Trophoblast cell (in vitro differentiated cells and primary cell): ENCODE measurements around the gene GALNT4.

ENCODE experiments used
- DNase-seq, 2 donors: peaks; one replicate each; pipeline ENCODE4 v3.0.0-alpha.2; 2016
- H2AFZ ChIP-seq: 2 replicates; pipeline ENCODE4 v1.6.1; 2013; ENCODE audit warnings: low read length, moderate library complexity, mild to moderate bottlenecking; ENCODE audit not compliant: insufficient read depth, poor library complexity
- H2AK5ac ChIP-seq: 2 replicates; pipeline ENCODE4 v1.6.1; 2013; ENCODE audit warnings: mild to moderate bottlenecking, low read length
- H2BK120ac ChIP-seq: 2 replicates; pipeline ENCODE4 v1.6.1; 2013; ENCODE audit warnings: low read length, mild to moderate bottlenecking, moderate library complexity; ENCODE audit not compliant: insufficient read depth, poor library complexity
- H2BK12ac ChIP-seq: 2 replicates; pipeline ENCODE4 v1.6.1; 2013; ENCODE audit warnings: mild to moderate bottlenecking, low read length, moderate library complexity
- H2BK5ac ChIP-seq: 2 replicates; pipeline ENCODE4 v1.6.1; 2013; ENCODE audit warnings: low read length, low read depth, moderate library complexity, mild to moderate bottlenecking; ENCODE audit not compliant: poor library complexity
- H3K14ac ChIP-seq: 2 replicates; pipeline ENCODE4 v1.6.1; 2013; ENCODE audit warnings: mild to moderate bottlenecking, low read length
- H3K18ac ChIP-seq: 2 replicates; pipeline ENCODE4 v1.6.1; 2013; ENCODE audit warnings: mild to moderate bottlenecking, low read length
- H3K23ac ChIP-seq: 2 replicates; pipeline ENCODE4 v1.6.1; 2013; ENCODE audit warnings: low read length
- H3K27ac ChIP-seq: 2 replicates; pipeline ENCODE4 v1.5.1; 2013; ENCODE audit warnings: low read depth, mild to moderate bottlenecking, inconsistent platforms, low read length, moderate library complexity
- H3K27me3 ChIP-seq: 2 replicates; pipeline ENCODE4 v1.6.1; 2013; ENCODE audit warnings: inconsistent platforms, mild to moderate bottlenecking, low read length, moderate library complexity; ENCODE audit not compliant: insufficient read depth
- H3K36me3 ChIP-seq, 2 experiments: 1 replicate in 1 of 2; 2 replicates in 1 of 2; pipeline ENCODE4 v1.6.1; 2013; ENCODE audit warnings: low read length in 2 of 2, mild to moderate bottlenecking in 2 of 2, moderate library complexity in 1 of 2; ENCODE audit not compliant: insufficient read depth in 2 of 2, control insufficient read depth in 1 of 2
- H3K4ac ChIP-seq: 2 replicates; pipeline ENCODE4 v1.6.1; 2013; ENCODE audit warnings: low read depth, mild to moderate bottlenecking, low read length, moderate library complexity
- H3K4me1 ChIP-seq, 2 experiments: 1 replicate in 1 of 2; 2 replicates in 1 of 2; pipeline ENCODE4 v1.6.1; 2013; ENCODE audit warnings: low read length in 2 of 2, mild to moderate bottlenecking in 2 of 2, moderate library complexity in 1 of 2; ENCODE audit not compliant: insufficient read depth in 2 of 2, control insufficient read depth in 1 of 2
- H3K4me2 ChIP-seq: 2 replicates; pipeline ENCODE4 v1.6.1; 2013; ENCODE audit warnings: inconsistent platforms, mild to moderate bottlenecking, low read length, moderate library complexity
- H3K4me3 ChIP-seq: 2 replicates; pipeline ENCODE4 v1.5.1; 2013; ENCODE audit warnings: mild to moderate bottlenecking, low read depth, low read length, inconsistent platforms
- H3K79me1 ChIP-seq: one replicate; pipeline ENCODE4 v1.6.1; 2013; ENCODE audit warnings: low read length
- H3K79me2 ChIP-seq: 2 replicates; pipeline ENCODE4 v1.6.1; 2013; ENCODE audit warnings: low read length, mild to moderate bottlenecking; ENCODE audit not compliant: control insufficient read depth, insufficient read depth, poor library complexity
- H3K9ac ChIP-seq: 2 replicates; pipeline ENCODE4 v1.6.1; 2013; ENCODE audit warnings: mild to moderate bottlenecking, low read length
- H3K9me3 ChIP-seq: 2 replicates; pipeline ENCODE4 v1.6.1; 2013; ENCODE audit warnings: low read depth, mild to moderate bottlenecking, control low read depth, inconsistent platforms, low read length; ENCODE audit not compliant: insufficient read depth
- H4K12ac ChIP-seq: 2 replicates; pipeline ENCODE4 v1.6.1; 2013; ENCODE audit warnings: low read depth, mild to moderate bottlenecking, low read length, moderate library complexity
- H4K8ac ChIP-seq: 2 replicates; pipeline ENCODE4 v1.6.1; 2013; ENCODE audit warnings: low read depth, mild to moderate bottlenecking, low read length, moderate library complexity
- H4K91ac ChIP-seq: one replicate; pipeline ENCODE4 v1.6.1; 2013; ENCODE audit warnings: low read depth, mild to moderate bottlenecking, low read length, moderate library complexity
- WGBS: extraction: QIAGEN DNeasy Blood & Tissue Kit; methylation state at CpG from one replicate; pipeline ENCODE4 v1.1.7; 2013; ENCODE audit warnings: missing lambda C conversion rate; ENCODE audit not compliant: insufficient read length, insufficient coverage; ENCODE audit errors: extremely low coverage; 5-methylcytosine and 5-hydroxymethylcytosine counted together

The GALNT4 gene

DNA sequence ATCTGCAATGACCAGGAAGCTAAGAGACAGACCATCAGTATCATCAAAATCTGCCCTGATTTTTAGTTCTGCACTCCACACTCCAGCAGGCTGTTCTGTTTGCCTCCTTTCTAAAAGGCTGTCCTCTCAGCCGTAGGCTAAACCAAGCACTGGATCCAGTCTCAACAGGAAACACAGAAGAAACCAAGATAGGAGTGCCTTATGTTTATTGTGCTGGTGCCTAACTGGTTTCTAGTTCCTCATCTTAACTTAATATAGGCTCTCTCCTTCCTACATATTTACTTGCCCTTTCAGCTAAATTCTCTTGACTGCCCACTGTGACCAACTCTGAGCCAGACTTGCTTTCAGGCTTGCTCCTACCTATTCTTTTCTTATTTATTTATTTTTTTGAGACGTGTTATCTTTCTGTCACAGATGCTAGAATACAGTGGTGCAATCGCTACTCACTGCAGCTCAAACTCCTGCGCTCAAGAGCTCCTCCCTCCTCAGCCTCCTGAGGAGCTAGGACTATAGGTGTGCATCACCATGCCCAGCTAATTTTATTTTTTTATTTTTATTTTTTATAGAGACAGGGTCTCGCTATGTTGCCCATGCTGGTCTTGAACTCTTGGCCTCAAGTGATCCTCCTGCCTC lies 30.8 kb downstream of the GALNT4 start:
- Histone ChIP-seq H3K4me3 (no peak overlapping the region), H3K4me1 (no peaks in the 10 kb centered on the region), H3K79me2 (no peaks in the 10 kb centered on the region), H3K4me2 (no peak overlapping the region), H3K9ac (no peak overlapping the region), H4K8ac (no peak overlapping the region), H2BK120ac (no peak overlapping the region), H4K12ac (no peak overlapping the region), H2AK5ac (no peak overlapping the region), H3K9me3 (no peaks in the 10 kb centered on the region), H4K91ac (no peak overlapping the region), H2BK12ac (no peak overlapping the region), H3K79me1 (no peaks in the 10 kb centered on the region), H3K14ac (no peak overlapping the region), H3K36me3 (peaks cover 0 to 4% of the 10 kb centered on the region in 2 experiments), H3K4ac (no peak overlapping the region), H3K23ac (no peak overlapping the region), H3K27ac (no peak overlapping the region), H2AFZ (no peak overlapping the region), H3K27me3 (no peaks in the 10 kb centered on the region), H2BK5ac (no peak overlapping the region), H3K18ac (no peak overlapping the region)
- DNase-seq, result no peak
- WGBS, result no CpG with 5 or more reads among the region's 5 CpGs

GRCh38 chr12:89492883-89493282 lies 31.7 kb downstream of the GALNT4 start:
- Histone ChIP-seq H3K36me3 (peaks cover 0 to 4% of the 10 kb centered on the region in 2 experiments), H3K9ac (no peak overlapping the region), H3K4me3 (no peak overlapping the region), H2BK12ac (no peak overlapping the region), H3K14ac (no peak overlapping the region), H3K79me1 (no peaks in the 10 kb centered on the region), H3K23ac (peak overlapping the region; percentile 34), H3K9me3 (no peaks in the 10 kb centered on the region), H4K8ac (no peak overlapping the region), H2AK5ac (no peak overlapping the region), H3K27ac (no peak overlapping the region), H4K12ac (no peak overlapping the region), H2BK120ac (no peak overlapping the region), H3K4me2 (no peak overlapping the region), H2BK5ac (no peak overlapping the region), H3K4me1 (no peaks in the 10 kb centered on the region), H2AFZ (no peak overlapping the region), H3K4ac (no peak overlapping the region), H3K27me3 (no peaks in the 10 kb centered on the region), H3K18ac (no peak overlapping the region), H3K79me2 (no peaks in the 10 kb centered on the region), H4K91ac (no peak overlapping the region)
- no CpG with 5 or more reads among the region's 5 CpGs for WGBS
- no peak for DNase-seq

DNA sequence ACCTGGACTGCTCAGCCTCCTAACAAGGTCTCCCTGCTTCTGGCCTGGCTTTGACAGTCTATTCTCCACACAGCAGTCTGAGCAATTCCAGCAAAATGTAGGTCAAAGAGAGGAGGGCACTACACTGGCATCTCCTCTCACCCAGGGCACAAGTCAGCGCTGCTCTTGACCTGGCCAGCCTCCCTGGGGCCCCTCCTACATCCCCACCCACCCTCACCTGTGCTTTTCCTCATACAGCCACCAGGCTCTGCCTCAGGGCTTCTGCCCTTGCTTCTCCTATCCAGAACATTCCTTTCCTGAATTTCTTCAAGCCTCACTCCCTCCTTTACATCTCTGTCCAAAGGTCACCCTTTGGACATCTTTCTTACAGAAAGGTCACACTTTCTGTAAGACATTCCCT lies 33.7 kb downstream of the GALNT4 start:
- no peak overlapping the region for H2BK12ac ChIP-seq
- H3K18ac ChIP-seq, result no peak overlapping the region
- no peaks in the 10 kb centered on the region for H3K4me1 ChIP-seq
- no peak overlapping the region for H2AFZ ChIP-seq
- no peak overlapping the region for H3K14ac ChIP-seq
- H3K4me2 ChIP-seq, result no peak overlapping the region
- H3K27ac ChIP-seq, result no peak overlapping the region
- no peak overlapping the region for H4K12ac ChIP-seq
- H2BK120ac ChIP-seq, result no peak overlapping the region
- no CpG with 5 or more reads among the region's 1 CpG for WGBS
- H3K36me3 ChIP-seq, result peaks cover 0 to 4% of the 10 kb centered on the region in 2 experiments
- H3K79me1 ChIP-seq, result no peaks in the 10 kb centered on the region
- no peaks in the 10 kb centered on the region for H3K79me2 ChIP-seq
- DNase-seq, result no peak
- H4K91ac ChIP-seq, result no peak overlapping the region
- no peak overlapping the region for H3K4me3 ChIP-seq
- H3K27me3 ChIP-seq, result no peaks in the 10 kb centered on the region
- H3K9me3 ChIP-seq, result no peaks in the 10 kb centered on the region
- no peak overlapping the region for H3K4ac ChIP-seq
- no peak overlapping the region for H2AK5ac ChIP-seq
- H3K9ac ChIP-seq, result no peak overlapping the region
- no peak overlapping the region for H3K23ac ChIP-seq
- no peak overlapping the region for H4K8ac ChIP-seq
- no peak overlapping the region for H2BK5ac ChIP-seq

DNA sequence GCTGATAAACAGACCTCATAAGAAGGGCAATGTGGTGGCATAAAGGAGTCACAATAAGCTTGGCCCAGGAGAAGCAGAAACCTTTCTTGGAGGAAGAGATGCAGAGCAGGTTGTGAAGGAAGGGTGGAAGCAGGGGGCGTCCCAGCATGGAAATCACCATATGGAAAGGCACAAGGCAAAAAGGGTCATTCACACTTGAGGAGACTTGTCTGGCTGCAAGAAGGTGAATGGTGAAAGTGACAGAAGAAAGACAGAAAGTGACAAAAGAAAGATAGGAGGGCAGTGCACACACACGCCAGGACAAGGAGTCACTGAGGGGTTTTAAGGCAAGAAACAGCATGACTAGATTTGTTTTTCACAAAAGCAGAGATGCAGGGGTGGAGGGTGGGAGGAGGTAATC lies 38.3 kb downstream of the GALNT4 start:
- no peak overlapping the region for H2AK5ac ChIP-seq
- H4K12ac ChIP-seq, result no peak overlapping the region
- H3K14ac ChIP-seq, result no peak overlapping the region
- no peak overlapping the region for H4K91ac ChIP-seq
- no peaks in the 10 kb centered on the region for H3K9me3 ChIP-seq
- DNase-seq, result no peak
- no peak overlapping the region for H3K4me2 ChIP-seq
- no peaks in the 10 kb centered on the region for H3K27me3 ChIP-seq
- H3K18ac ChIP-seq, result no peak overlapping the region
- peaks cover 0 to 4% of the 10 kb centered on the region in 2 experiments for H3K36me3 ChIP-seq
- no peaks in the 10 kb centered on the region for H3K79me1 ChIP-seq
- no peak overlapping the region for H2BK5ac ChIP-seq
- no peak overlapping the region for H2BK120ac ChIP-seq
- WGBS, result no CpG with 5 or more reads among the region's 2 CpGs
- H2AFZ ChIP-seq, result no peak overlapping the region
- no peak overlapping the region for H3K27ac ChIP-seq
- no peak overlapping the region for H2BK12ac ChIP-seq
- H3K23ac ChIP-seq, result no peak overlapping the region
- H4K8ac ChIP-seq, result no peak overlapping the region
- no peak overlapping the region for H3K4me3 ChIP-seq
- no peaks in the 10 kb centered on the region for H3K79me2 ChIP-seq
- H3K9ac ChIP-seq, result no peak overlapping the region
- H3K4ac ChIP-seq, result no peak overlapping the region
- H3K4me1 ChIP-seq, result no peaks in the 10 kb centered on the region
